PFSK-1 (cell line): ENCODE results near the gene LSM3.

Source experiments
- FOXP2 ChIP-seq: optimal IDR thresholded peaks from 2 replicates; pipeline ENCODE3; 2011; ENCODE audit warnings: borderline replicate concordance, control low read depth, inconsistent platforms; ENCODE audit not compliant: insufficient read depth; ENCODE audit errors: extremely low read length, extremely low read depth
- POLR2AphosphoS5 ChIP-seq: IDR thresholded peaks from 2 replicates; pipeline ENCODE4 v1.6.1; 2012; ENCODE audit warnings: low read depth, mild to moderate bottlenecking, control low read depth, low read length, moderate library complexity
- SIN3A ChIP-seq: IDR thresholded peaks from 2 replicates; pipeline ENCODE4 v1.6.1; 2012; ENCODE audit warnings: mild to moderate bottlenecking, low read length, moderate library complexity, borderline replicate concordance; ENCODE audit not compliant: insufficient read depth
- TAF1 ChIP-seq: IDR thresholded peaks from 2 replicates; pipeline ENCODE4 v1.6.1; 2012; ENCODE audit warnings: low read length, control low read depth, borderline replicate concordance; ENCODE audit not compliant: insufficient read depth

- no peak for TF ChIP-seq TAF1
- TF ChIP-seq SIN3A = no peak
- TF ChIP-seq POLR2AphosphoS5 = no peak
- no peak for TF ChIP-seq FOXP2
Measured at GRCh38 chr3:14133876-14134275, 44.7 kb upstream of the LSM3 start.
